A375 (cell line): ENCODE results near the gene AIF1. TPM values are rescaled to one million over a fixed set of nuclear protein-coding genes. Genes with fewer than 3 reads are reported as not detected.

ENCODE experiments used
- small RNA-seq: library from RNA; depleted of rRNA; stranded (forward); fragments of <200 nt; gene quantifications from one replicate; pipeline ENCODE3, GENCODE V24; 2014
- total RNA-seq: library from RNA; depleted of rRNA; stranded (reverse); fragments of >200 nt; shearing (Covaris generic); gene quantifications from 2 replicates; pipeline ENCODE4 v1.2.3, GENCODE V29; 2014; rRNA removed

AIF1 gene
- not detected in 2 replicates for total RNA-seq

GRCh38 chr6:31614684-31615578, at the start of gene AIF1:
AIF1 (plus strand) TSS chr6:31615234; CDS start chr6:31615330, 96 bp downstream.

GRCh38 chr6:31572041-31572911, 42.8 kb upstream of the AIF1 start, which contains the start of gene LTA:
LTA (plus strand) TSS chr6:31572289; CDS start chr6:31572743, 454 bp downstream.

GRCh38 chr6:31575335-31575901, 39.6 kb upstream of the AIF1 start, which contains the start of gene TNF:
TNF (plus strand) TSS chr6:31575565; CDS start chr6:31575742, 177 bp downstream.

GRCh38 chr6:31582230-31582643, 32.8 kb upstream of the AIF1 start, which contains the start of gene LTB:
LTB (minus strand) TSS chr6:31582424; CDS start chr6:31582417, 7 bp downstream.

GRCh38 chr6:31586008-31586407, 29.0 kb upstream of the AIF1 start, which contains the start of gene LST1:
LST1 (plus strand) TSS chr6:31586277; CDS start chr6:31587300, 1,023 bp downstream.

GRCh38 chr6:31620586-31621319, 5.7 kb downstream of the AIF1 start, which contains the start of gene PRRC2A:
PRRC2A (plus strand) TSS chr6:31620715; CDS start chr6:31622790, 2,075 bp downstream.

GRCh38 chr6:31655349-31656237, 40.6 kb downstream of the AIF1 start, which contains the start of gene APOM:
APOM (plus strand) TSS chr6:31655894; CDS start chr6:31655967, 73 bp downstream.

GRCh38 chr6:31660381-31661261, 45.6 kb downstream of the AIF1 start, which contains the start of gene C6orf47:
C6orf47 (minus strand) TSS chr6:31660778; CDS start chr6:31659947, 831 bp downstream.

GRCh38 chr6:31664790-31665500, 49.9 kb downstream of the AIF1 start, which contains the start of gene GPANK1:
GPANK1 (minus strand) TSS chr6:31664997; CDS start chr6:31664478, 519 bp downstream.

GRCh38 chr6:31665501-31666336, 50.7 kb downstream of the AIF1 start, which contains the start of gene CSNK2B:
CSNK2B (plus strand) TSS chr6:31666080; CDS start chr6:31666832, 752 bp downstream.

Small RNAs within 50 kb of the gene (small RNA-seq; reads per million reads assigned to genes)
- gene MIR6832 (not detected), gene RF00019 (not detected), gene SNORA38 (4.7 reads per million, percentile 84 among the genes with 10 or more reads in this experiment), gene UQCRHP1 (not detected)

Other genes starting within 250 kb of the AIF1 start
- 9.9 and 12.0 TPM in 2 replicates for gene MICA, start 211.6 kb upstream of the AIF1 start, total RNA-seq
- 6.1 and 7.0 TPM in 2 replicates for gene MICB, start 117.1 kb upstream of the AIF1 start, total RNA-seq
- gene MCCD1, start 86.3 kb upstream of the AIF1 start, total RNA-seq = not detected in 2 replicates
- 495 and 540 TPM in 2 replicates for gene DDX39B, start 73.2 kb upstream of the AIF1 start, total RNA-seq
- gene ATP6V1G2, start 68.6 kb upstream of the AIF1 start, total RNA-seq = 0.26 and 1.9 TPM in 2 replicates
- 32.6 and 37.2 TPM in 2 replicates for gene NFKBIL1, start 67.6 kb upstream of the AIF1 start, total RNA-seq
- gene LTA, start 42.9 kb upstream of the AIF1 start, total RNA-seq = not detected in 2 replicates
- 0.19 TPM in 1 of 2 replicates, not detected in the other for gene TNF, start 39.7 kb upstream of the AIF1 start, total RNA-seq
- not detected in 2 replicates for gene LTB, start 32.8 kb upstream of the AIF1 start, total RNA-seq
- gene LST1, start 29.0 kb upstream of the AIF1 start, total RNA-seq = not detected in 2 replicates
- gene NCR3, start 22.2 kb upstream of the AIF1 start, total RNA-seq = not detected in 2 replicates
- 90.3 and 94.7 TPM in 2 replicates for gene PRRC2A, start 5.5 kb downstream of the AIF1 start, total RNA-seq
- gene BAG6, start 37.4 kb downstream of the AIF1 start, total RNA-seq = 209 and 229 TPM in 2 replicates
- gene APOM, start 40.7 kb downstream of the AIF1 start, total RNA-seq = 0.19 and 2.5 TPM in 2 replicates
- 17.9 and 18.9 TPM in 2 replicates for gene C6orf47, start 45.5 kb downstream of the AIF1 start, total RNA-seq
- gene GPANK1, start 49.8 kb downstream of the AIF1 start, total RNA-seq = 31.7 and 40.6 TPM in 2 replicates
- 129 and 169 TPM in 2 replicates for gene CSNK2B, start 50.8 kb downstream of the AIF1 start, total RNA-seq
- 1.7 and 3.4 TPM in 2 replicates for gene LY6G5B, start 54.7 kb downstream of the AIF1 start, total RNA-seq
- gene LY6G5C, start 65.8 kb downstream of the AIF1 start, total RNA-seq = 0.94 TPM in 1 of 2 replicates, not detected in the other
- gene ABHD16A, start 88.1 kb downstream of the AIF1 start, total RNA-seq = 25.7 and 26.1 TPM in 2 replicates
- not detected in 2 replicates for gene LY6G6F, start 91.6 kb downstream of the AIF1 start, total RNA-seq
- gene LY6G6D, start 100.1 kb downstream of the AIF1 start, total RNA-seq = not detected in 2 replicates
- gene LY6G6C, start 106.5 kb downstream of the AIF1 start, total RNA-seq = not detected in 2 replicates
- not detected in 2 replicates for gene MPIG6B, start 108.1 kb downstream of the AIF1 start, total RNA-seq
- gene DDAH2, start 114.1 kb downstream of the AIF1 start, total RNA-seq = 25.3 and 28.6 TPM in 2 replicates
- 484 and 511 TPM in 2 replicates for gene CLIC1, start 121.3 kb downstream of the AIF1 start, total RNA-seq
- 14.9 and 36.7 TPM in 2 replicates for gene MSH5, start 124.8 kb downstream of the AIF1 start, total RNA-seq
- gene SAPCD1, start 147.4 kb downstream of the AIF1 start, total RNA-seq = 13.0 and 13.2 TPM in 2 replicates
- 0.34 TPM in 2 replicates for gene VWA7, start 162.1 kb downstream of the AIF1 start, total RNA-seq
- 57.3 and 58.7 TPM in 2 replicates for gene VARS1, start 180.5 kb downstream of the AIF1 start, total RNA-seq
- gene LSM2, start 191.7 kb downstream of the AIF1 start, total RNA-seq = 39.2 and 40.2 TPM in 2 replicates
- gene HSPA1L, start 200.0 kb downstream of the AIF1 start, total RNA-seq = 0.11 and 0.50 TPM in 2 replicates
- gene HSPA1A, start 200.3 kb downstream of the AIF1 start, total RNA-seq = 37.6 and 43.8 TPM in 2 replicates
- 32.0 and 46.5 TPM in 2 replicates for gene HSPA1B, start 212.5 kb downstream of the AIF1 start, total RNA-seq
- gene NEU1, start 247.6 kb downstream of the AIF1 start, total RNA-seq = 15.9 and 16.8 TPM in 2 replicates